BLaER1 (cell line): ENCODE results near the gene LGALS12.
"Not testable (repeated sequence)": the region's sequence is repeated elsewhere in the genome, so short reads cannot be mapped to it uniquely, and the experiment has no call there.

ENCODE experiments used
- H3K27ac ChIP-seq: shearing (Covaris generic); formaldehyde crosslinking; 2 replicates; pipeline ENCODE4 v1.8.1; 2022
- H3K27me3 ChIP-seq: shearing (Covaris generic); formaldehyde crosslinking; 2 replicates; pipeline ENCODE4 v1.8.1; 2022
- H3K36me3 ChIP-seq: shearing (Covaris generic); formaldehyde crosslinking; 2 replicates; pipeline ENCODE4 v1.8.1; 2022
- H3K4me1 ChIP-seq: shearing (Covaris generic); formaldehyde crosslinking; 2 replicates; pipeline ENCODE4 v1.8.1; 2022
- H3K4me2 ChIP-seq: shearing (Covaris generic); formaldehyde crosslinking; 2 replicates; pipeline ENCODE4 v1.8.1; 2022
- H3K4me3 ChIP-seq: shearing (Covaris generic); formaldehyde crosslinking; 2 replicates; pipeline ENCODE4 v1.8.1; 2022
- H3K9ac ChIP-seq: shearing (Covaris generic); formaldehyde crosslinking; 2 replicates; pipeline ENCODE4 v1.8.1; 2022
- H3K9me3 ChIP-seq: shearing (Covaris generic); formaldehyde crosslinking; 2 replicates; pipeline ENCODE4 v1.8.1; 2022
- H4K20me1 ChIP-seq: shearing (Covaris generic); formaldehyde crosslinking; 2 replicates; pipeline ENCODE4 v1.8.1; 2022
- Cebpa-rat ChIP-seq: shearing (Covaris generic); IDR thresholded peaks from 2 replicates; pipeline ENCODE4 v1.8.1; 2022

The LGALS12 gene

GRCh38 chr11:63516109-63516508, 10.2 kb downstream of the LGALS12 start:
- peaks cover 8% of the 10 kb centered on the region for H3K9me3 ChIP-seq
- H3K9ac ChIP-seq: no peak overlapping the region
- no peak overlapping the region for H3K4me2 ChIP-seq
- no peaks in the 10 kb centered on the region for H3K36me3 ChIP-seq
- H3K27ac ChIP-seq: no peak overlapping the region
- no peaks in the 10 kb centered on the region for H4K20me1 ChIP-seq
- TF ChIP-seq Cebpa-rat: no peak
- peaks cover 27% of the 10 kb centered on the region for H3K4me1 ChIP-seq
- no peak overlapping the region for H3K4me3 ChIP-seq
- H3K27me3 ChIP-seq: no peaks in the 10 kb centered on the region

- Histone ChIP-seq H3K4me2 (no peak overlapping the region), H3K27me3 (no peaks in the 10 kb centered on the region), H3K27ac (no peak overlapping the region)
Measured at GRCh38 chr11:63517156-63517555, 11.3 kb downstream of the LGALS12 start.

DNA sequence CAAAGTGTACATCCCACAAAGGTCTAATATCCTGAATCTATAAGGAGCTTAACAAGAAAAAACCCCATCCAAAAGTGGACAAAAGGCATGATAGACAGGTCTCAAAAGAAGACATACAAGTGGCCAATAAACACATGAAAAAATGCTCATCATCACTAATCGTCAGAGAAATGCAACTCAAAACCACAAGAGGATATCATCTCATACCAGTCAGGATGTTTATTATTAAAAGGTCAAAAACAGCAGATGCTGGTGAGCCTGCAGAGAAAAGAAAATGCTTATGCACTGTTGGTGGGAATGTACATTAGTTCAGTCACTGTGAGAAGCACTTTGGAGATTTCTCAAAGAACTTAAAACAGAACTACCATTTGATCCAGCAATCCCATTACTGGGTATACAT, 12.7 kb downstream of the LGALS12 start:
- Histone ChIP-seq H3K27me3 (no peaks in the 10 kb centered on the region), H4K20me1 (no peaks in the 10 kb centered on the region), H3K4me3 (no peak overlapping the region), H3K4me2 (peak overlapping the region; percentile 36), H3K36me3 (no peaks in the 10 kb centered on the region), H3K27ac (no peak overlapping the region), H3K4me1 (peaks cover 22% of the 10 kb centered on the region), H3K9me3 (peaks cover 17% of the 10 kb centered on the region), H3K9ac (no peak overlapping the region)
- no peak for TF ChIP-seq Cebpa-rat

More at GRCh38 chr11:63517156-63517555, 11.3 kb downstream of the LGALS12 start:
- Histone ChIP-seq H4K20me1 (no peaks in the 10 kb centered on the region), H3K36me3 (no peaks in the 10 kb centered on the region), H3K9ac (no peak overlapping the region), H3K4me1 (peaks cover 22% of the 10 kb centered on the region), H3K4me3 (no peak overlapping the region), H3K9me3 (peaks cover 9% of the 10 kb centered on the region)
- no peak for TF ChIP-seq Cebpa-rat

- no peak overlapping the region for H3K4me2 ChIP-seq
Measured at GRCh38 chr11:63520606-63521170, 14.8 kb downstream of the LGALS12 start.

DNA sequence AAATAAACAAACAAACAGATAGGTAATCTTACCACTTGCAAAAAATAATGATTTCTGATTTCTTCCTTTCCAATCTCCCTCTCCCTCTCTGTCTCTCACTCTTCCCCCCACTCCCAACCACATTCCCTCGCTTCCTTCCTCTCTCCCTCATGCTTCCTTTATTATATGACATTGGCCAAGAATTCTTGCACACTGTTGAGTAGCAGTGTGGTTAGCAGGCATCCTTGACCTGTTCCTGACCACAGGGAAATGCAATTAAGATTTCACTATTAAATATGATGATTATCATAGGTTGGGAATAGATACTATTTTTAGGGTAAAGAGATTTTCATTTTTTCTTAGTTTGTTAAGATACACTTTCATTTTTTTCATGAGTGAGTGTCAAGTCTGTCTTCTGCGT, 16.0 kb downstream of the LGALS12 start:
- peaks cover 26% of the 10 kb centered on the region for H3K9me3 ChIP-seq
- H4K20me1 ChIP-seq: no peaks in the 10 kb centered on the region
- peaks cover 14% of the 10 kb centered on the region for H3K4me1 ChIP-seq
- H3K4me2 ChIP-seq: no peak overlapping the region
- no peak overlapping the region for H3K4me3 ChIP-seq
- no peaks in the 10 kb centered on the region for H3K27me3 ChIP-seq
- no peak for TF ChIP-seq Cebpa-rat
- no peak overlapping the region for H3K27ac ChIP-seq
- no peak overlapping the region for H3K9ac ChIP-seq
- H3K36me3 ChIP-seq: no peaks in the 10 kb centered on the region

More at GRCh38 chr11:63520606-63521170, 14.8 kb downstream of the LGALS12 start:
- Histone ChIP-seq H3K9ac (no peak overlapping the region), H3K27me3 (no peaks in the 10 kb centered on the region), H3K27ac (no peak overlapping the region), H4K20me1 (no peaks in the 10 kb centered on the region), H3K36me3 (no peaks in the 10 kb centered on the region), H3K4me3 (no peak overlapping the region), H3K9me3 (peaks cover 26% of the 10 kb centered on the region), H3K4me1 (peaks cover 16% of the 10 kb centered on the region)
- no peak for TF ChIP-seq Cebpa-rat

- H3K36me3 ChIP-seq: no peaks in the 10 kb centered on the region
- H3K27ac ChIP-seq: no peak overlapping the region
- H3K4me1 ChIP-seq: peaks cover 22% of the 10 kb centered on the region
- no peak overlapping the region for H3K4me3 ChIP-seq
- H4K20me1 ChIP-seq: no peaks in the 10 kb centered on the region
- peaks cover 26% of the 10 kb centered on the region for H3K9me3 ChIP-seq
- no peak overlapping the region for H3K9ac ChIP-seq
- no peak for TF ChIP-seq Cebpa-rat
- no peaks in the 10 kb centered on the region for H3K27me3 ChIP-seq
- H3K4me2 ChIP-seq: no peak overlapping the region
Measured at GRCh38 chr11:63523151-63523550, 17.3 kb downstream of the LGALS12 start.

- no peak overlapping the region for H3K9ac ChIP-seq
- no peak overlapping the region for H3K27ac ChIP-seq
Measured at GRCh38 chr11:63527667-63528066, 21.8 kb downstream of the LGALS12 start.

DNA sequence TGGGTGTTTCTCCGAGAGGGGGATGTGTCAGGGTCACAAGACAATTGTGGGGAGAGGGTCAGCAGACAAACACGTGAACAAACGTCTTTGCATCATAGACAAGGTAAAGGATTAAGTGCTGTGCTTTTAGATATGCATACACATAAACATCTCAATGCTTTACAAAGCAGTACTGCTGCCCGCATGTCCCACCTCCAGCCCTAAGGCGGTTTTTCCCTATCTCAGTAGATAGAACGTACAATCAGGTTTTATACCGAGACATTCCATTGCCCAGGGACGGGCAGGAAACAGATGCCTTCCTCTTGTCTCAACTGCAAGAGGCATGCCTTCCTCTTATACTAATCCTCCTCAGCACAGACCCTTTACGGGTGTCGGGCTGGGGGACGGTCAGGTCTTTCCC, 22.3 kb downstream of the LGALS12 start:
- not testable (repeated sequence) for H3K27me3 ChIP-seq, H3K27ac ChIP-seq, H4K20me1 ChIP-seq, H3K4me3 ChIP-seq, H3K36me3 ChIP-seq, H3K9ac ChIP-seq
- Histone ChIP-seq H3K4me1 (peaks cover 48% of the 10 kb centered on the region), H3K9me3 (peaks cover 12% of the 10 kb centered on the region), H3K4me2 (peak overlapping the region; percentile 64)

More at GRCh38 chr11:63527667-63528066, 21.8 kb downstream of the LGALS12 start:
- H3K9me3 ChIP-seq: peaks cover 17% of the 10 kb centered on the region
- no peak overlapping the region for H3K4me3 ChIP-seq
- H3K4me2 ChIP-seq: peak overlapping the region; percentile 64
- H3K27me3 ChIP-seq: no peaks in the 10 kb centered on the region
- H4K20me1 ChIP-seq: no peaks in the 10 kb centered on the region
- no peak for TF ChIP-seq Cebpa-rat
- H3K36me3 ChIP-seq: no peaks in the 10 kb centered on the region
- peaks cover 43% of the 10 kb centered on the region for H3K4me1 ChIP-seq

DNA sequence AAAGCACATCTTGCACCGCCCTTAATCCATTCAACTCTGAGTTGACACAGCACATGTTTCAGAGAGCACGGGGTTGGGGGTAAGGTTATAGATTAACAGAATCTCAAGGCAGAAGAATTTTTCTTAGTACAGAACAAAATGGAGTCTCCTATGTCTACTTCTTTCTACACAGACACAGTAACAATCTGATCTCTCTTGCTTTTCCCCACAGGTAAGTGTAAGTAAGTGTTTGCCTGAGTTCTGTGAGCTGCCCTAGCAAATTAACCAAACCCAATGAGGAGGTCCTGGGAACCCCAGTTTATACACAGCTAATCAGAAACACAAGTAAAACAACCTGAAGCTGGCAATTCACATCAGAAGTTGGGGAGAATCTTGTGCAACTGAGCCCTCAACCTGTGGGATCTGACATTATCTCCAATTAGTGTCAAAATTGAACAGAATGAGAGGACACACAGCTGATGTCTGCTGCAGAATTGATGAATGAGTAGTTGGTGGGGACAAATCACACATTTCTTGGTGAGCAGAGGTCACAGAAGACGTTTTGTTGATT, 22.9 kb downstream of the LGALS12 start:
- not testable (repeated sequence) for H4K20me1 ChIP-seq, H3K27me3 ChIP-seq, H3K9me3 ChIP-seq, H3K9ac ChIP-seq, H3K36me3 ChIP-seq, H3K4me2 ChIP-seq, H3K27ac ChIP-seq, H3K4me3 ChIP-seq
- H3K4me1 ChIP-seq: peaks cover 51% of the 10 kb centered on the region

DNA sequence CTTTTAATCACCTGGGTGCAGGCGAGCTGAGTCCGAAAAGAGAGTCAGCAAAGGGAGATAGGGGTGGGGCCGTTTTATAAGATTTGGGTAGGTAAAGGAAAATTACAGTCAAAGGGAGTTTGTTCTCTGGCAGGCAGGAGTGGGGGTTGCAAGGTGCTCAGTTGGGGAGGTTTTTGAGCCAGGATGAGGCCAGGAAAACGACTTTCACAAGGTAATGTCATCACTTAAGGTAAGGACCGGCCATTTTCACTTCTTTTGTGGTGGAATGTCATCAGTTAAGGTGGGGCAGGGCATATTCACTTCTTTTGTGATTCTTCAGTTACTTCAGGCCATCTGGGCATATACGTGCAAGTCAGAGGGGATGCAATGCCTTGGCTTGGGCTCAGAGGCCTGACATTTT, 23.5 kb downstream of the LGALS12 start:
- H3K4me3 ChIP-seq, H3K9ac ChIP-seq, H3K9me3 ChIP-seq, H3K36me3 ChIP-seq, H3K27me3 ChIP-seq, H3K27ac ChIP-seq, H4K20me1 ChIP-seq: not testable (repeated sequence)
- Histone ChIP-seq H3K4me1 (peaks cover 56% of the 10 kb centered on the region), H3K4me2 (peak overlapping the region; percentile 0; the same call in 1 of the 2 replicates)

DNA sequence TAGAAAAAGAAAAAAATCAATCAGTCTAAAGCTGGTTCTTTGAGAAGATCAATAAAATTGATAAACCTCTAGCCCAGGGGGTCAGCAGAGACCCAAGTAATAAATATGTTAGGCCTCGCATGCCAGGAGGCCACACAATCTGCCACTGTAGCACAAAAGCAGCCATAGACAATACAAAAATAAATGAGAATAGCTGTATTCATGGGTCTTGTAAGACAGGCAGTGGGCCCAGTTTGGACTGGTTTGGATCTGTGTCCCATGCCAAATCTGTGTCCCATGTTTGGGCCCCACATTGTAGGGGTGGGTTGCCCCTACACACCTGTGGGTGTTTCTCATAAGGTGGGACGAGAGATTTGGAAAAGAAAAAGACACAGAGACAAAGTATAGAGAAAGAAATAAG, 24.1 kb downstream of the LGALS12 start:
- Histone ChIP-seq H3K9me3 (no peaks in the 10 kb centered on the region), H3K4me1 (peaks cover 58% of the 10 kb centered on the region), H3K4me2 (no peak overlapping the region), H3K36me3 (no peaks in the 10 kb centered on the region), H3K27me3 (no peaks in the 10 kb centered on the region), H3K27ac (no peak overlapping the region), H3K4me3 (no peak overlapping the region), H4K20me1 (no peaks in the 10 kb centered on the region), H3K9ac (no peak overlapping the region)
- no peak for TF ChIP-seq Cebpa-rat

DNA sequence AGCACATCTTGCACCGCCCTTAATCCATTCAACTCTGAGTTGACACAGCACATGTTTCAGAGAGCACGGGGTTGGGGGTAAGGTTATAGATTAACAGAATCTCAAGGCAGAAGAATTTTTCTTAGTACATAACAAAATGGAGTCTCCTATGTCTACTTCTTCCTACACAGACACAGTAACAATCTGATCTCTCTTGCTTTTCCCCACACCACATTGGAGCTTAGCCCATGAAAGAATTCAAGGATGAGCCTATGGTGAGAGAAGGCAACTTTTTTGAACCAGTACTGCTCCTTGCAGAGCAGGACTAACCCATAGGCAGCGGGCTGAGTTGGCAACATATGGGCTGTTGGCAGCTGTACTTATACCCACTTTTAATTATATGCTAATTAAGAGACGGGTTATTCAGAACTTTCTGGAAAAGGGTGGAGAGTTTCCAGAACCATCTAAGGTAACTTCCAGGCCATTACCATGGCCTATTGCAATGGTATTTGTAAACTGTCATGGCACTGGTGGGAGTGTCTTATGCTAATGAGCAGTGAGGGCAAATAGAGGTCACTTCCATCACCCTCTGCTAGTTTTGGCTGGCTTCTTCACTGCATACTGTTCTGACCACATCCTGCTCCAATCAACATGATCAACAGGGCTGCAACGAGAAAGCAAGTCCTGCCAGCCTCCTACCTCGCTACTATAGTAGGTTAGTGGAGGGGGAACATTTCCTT, 25.3 kb downstream of the LGALS12 start:
- peaks cover 67% of the 10 kb centered on the region for H3K4me1 ChIP-seq
- H3K27me3 ChIP-seq, H4K20me1 ChIP-seq, H3K27ac ChIP-seq, H3K4me3 ChIP-seq, H3K9ac ChIP-seq, H3K36me3 ChIP-seq, H3K9me3 ChIP-seq: not testable (repeated sequence)
- H3K4me2 ChIP-seq: peak overlapping the region; percentile 67
